Measurements from ENCODE around the gene MNAT1. TPM values are rescaled to one million over a fixed set of nuclear protein-coding genes. Genes with fewer than 3 reads are reported as not detected.

The MNAT1 gene
- total and polyA plus RNA-seq, 2 experiments from 2014 or later, result 51.6 to 85.0 TPM

DNA sequence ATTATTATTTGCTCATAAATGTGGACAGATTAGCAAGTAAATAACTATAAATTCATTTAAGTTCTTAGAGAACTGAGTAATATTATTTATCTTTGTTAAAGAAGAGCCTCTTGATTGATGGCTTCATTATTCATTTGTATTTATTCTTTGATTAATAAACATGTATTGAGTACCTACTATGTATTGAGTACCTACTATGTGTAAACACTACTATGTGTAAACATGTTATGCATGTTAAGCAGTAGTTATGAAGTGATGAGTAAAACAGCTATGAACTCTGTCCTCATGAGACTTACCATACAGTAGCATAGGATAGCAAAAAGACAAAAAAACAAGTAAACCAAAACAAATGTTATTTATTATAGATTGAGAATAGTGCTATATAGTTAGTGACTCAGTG lies 61.9 kb downstream of the MNAT1 start (continued):
- TF ChIP-seq, protein P1, sequence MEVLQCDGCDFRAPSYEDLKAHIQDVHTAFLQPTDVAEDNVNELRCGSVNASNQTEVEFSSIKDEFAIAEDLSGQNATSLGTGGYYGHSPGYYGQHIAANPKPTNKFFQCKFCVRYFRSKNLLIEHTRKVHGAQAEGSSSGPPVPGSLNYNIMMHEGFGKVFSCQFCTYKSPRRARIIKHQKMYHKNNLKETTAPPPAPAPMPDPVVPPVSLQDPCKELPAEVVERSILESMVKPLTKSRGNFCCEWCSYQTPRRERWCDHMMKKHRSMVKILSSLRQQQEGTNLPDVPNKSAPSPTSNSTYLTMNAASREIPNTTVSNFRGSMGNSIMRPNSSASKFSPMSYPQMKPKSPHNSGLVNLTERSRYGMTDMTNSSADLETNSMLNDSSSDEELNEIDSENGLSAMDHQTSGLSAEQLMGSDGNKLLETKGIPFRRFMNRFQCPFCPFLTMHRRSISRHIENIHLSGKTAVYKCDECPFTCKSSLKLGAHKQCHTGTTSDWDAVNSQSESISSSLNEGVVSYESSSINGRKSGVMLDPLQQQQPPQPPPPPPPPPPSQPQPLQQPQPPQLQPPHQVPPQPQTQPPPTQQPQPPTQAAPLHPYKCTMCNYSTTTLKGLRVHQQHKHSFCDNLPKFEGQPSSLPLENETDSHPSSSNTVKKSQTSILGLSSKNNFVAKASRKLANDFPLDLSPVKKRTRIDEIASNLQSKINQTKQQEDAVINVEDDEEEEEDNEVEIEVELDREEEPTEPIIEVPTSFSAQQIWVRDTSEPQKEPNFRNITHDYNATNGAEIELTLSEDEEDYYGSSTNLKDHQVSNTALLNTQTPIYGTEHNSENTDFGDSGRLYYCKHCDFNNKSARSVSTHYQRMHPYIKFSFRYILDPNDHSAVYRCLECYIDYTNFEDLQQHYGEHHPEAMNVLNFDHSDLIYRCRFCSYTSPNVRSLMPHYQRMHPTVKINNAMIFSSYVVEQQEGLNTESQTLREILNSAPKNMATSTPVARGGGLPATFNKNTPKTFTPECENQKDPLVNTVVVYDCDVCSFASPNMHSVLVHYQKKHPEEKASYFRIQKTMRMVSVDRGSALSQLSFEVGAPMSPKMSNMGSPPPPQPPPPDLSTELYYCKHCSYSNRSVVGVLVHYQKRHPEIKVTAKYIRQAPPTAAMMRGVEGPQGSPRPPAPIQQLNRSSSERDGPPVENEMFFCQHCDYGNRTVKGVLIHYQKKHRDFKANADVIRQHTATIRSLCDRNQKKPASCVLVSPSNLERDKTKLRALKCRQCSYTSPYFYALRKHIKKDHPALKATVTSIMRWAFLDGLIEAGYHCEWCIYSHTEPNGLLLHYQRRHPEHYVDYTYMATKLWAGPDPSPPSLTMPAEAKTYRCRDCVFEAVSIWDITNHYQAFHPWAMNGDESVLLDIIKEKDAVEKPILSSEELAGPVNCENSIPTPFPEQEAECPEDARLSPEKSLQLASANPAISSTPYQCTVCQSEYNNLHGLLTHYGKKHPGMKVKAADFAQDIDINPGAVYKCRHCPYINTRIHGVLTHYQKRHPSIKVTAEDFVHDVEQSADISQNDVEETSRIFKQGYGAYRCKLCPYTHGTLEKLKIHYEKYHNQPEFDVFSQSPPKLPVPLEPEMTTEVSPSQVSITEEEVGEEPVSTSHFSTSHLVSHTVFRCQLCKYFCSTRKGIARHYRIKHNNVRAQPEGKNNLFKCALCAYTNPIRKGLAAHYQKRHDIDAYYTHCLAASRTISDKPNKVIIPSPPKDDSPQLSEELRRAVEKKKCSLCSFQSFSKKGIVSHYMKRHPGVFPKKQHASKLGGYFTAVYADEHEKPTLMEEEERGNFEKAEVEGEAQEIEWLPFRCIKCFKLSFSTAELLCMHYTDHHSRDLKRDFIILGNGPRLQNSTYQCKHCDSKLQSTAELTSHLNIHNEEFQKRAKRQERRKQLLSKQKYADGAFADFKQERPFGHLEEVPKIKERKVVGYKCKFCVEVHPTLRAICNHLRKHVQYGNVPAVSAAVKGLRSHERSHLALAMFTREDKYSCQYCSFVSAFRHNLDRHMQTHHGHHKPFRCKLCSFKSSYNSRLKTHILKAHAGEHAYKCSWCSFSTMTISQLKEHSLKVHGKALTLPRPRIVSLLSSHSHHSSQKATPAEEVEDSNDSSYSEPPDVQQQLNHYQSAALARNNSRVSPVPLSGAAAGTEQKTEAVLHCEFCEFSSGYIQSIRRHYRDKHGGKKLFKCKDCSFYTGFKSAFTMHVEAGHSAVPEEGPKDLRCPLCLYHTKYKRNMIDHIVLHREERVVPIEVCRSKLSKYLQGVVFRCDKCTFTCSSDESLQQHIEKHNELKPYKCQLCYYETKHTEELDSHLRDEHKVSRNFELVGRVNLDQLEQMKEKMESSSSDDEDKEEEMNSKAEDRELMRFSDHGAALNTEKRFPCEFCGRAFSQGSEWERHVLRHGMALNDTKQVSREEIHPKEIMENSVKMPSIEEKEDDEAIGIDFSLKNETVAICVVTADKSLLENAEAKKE (CRISPR knock-in tag; IDR thresholded peaks at IDR 0.05), result no peak

DNA sequence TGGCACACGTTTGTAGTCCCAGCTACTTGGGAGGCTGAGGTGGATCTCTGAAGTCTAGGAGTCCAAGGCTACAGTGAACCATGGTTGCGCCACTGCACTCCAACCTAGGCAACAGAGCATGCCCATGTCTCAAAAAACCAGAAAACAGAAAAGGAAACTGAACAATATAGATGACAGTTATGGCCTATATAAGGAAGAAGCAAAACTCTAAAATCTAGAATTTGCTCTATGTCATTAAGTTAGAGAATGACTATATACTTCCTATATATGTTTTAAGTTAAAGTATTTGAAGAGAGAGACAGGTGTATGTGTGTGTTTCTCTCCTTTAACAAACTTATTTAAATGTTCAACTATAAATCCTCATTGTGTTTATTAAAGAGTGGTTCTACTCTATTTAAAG lies 65.8 kb downstream of the MNAT1 start:
- Mint-ChIP-seq H3K4me3 (no peak overlapping the region), H3K27me3 (ENCODE audit: insufficient read depth, low read depth, poor library complexity) (no peaks in the 10 kb centered on the region), H3K27ac (no peak overlapping the region), H3K36me3 (ENCODE audit: low read depth) (peaks cover 3% of the 10 kb centered on the region; the same call in 1 of the 3 replicates), H3K4me1 (no peaks in the 10 kb centered on the region), H3K9me3 (no peaks in the 10 kb centered on the region)
- no peaks in the 10 kb centered on the region for H3K79me2 ChIP-seq (replicated peaks; ENCODE audit: insufficient read depth)
- no peaks in the 10 kb centered on the region for H3F3A ChIP-seq (replicated peaks; ENCODE audit: low read depth)
- DNase-seq (ENCODE audit: low spot score) (no peak), ATAC-seq (no peak)
- no peak overlapping the region for H2AFZ ChIP-seq
- H3K4me1 ChIP-seq (ENCODE audit: insufficient read depth), result no peaks in the 10 kb centered on the region
- no peak overlapping the region for H3K4me2 ChIP-seq
- H3K36me3 ChIP-seq (ENCODE audit: insufficient read depth), result no peaks in the 10 kb centered on the region
- H3K27me3 ChIP-seq (ENCODE audit: insufficient read depth), result no peaks in the 10 kb centered on the region
- TF ChIP-seq ZNF114 (CRISPR knock-in tag; IDR thresholded peaks at IDR 0.05) (no peak), CREB1 (CRISPR knock-in tag; IDR thresholded peaks at IDR 0.05; ENCODE audit: low read depth) (no peak), NANOG (IDR thresholded peaks at IDR 0.05; ENCODE audit: borderline replicate concordance) (no peak)
- TF ChIP-seq, protein P2, sequence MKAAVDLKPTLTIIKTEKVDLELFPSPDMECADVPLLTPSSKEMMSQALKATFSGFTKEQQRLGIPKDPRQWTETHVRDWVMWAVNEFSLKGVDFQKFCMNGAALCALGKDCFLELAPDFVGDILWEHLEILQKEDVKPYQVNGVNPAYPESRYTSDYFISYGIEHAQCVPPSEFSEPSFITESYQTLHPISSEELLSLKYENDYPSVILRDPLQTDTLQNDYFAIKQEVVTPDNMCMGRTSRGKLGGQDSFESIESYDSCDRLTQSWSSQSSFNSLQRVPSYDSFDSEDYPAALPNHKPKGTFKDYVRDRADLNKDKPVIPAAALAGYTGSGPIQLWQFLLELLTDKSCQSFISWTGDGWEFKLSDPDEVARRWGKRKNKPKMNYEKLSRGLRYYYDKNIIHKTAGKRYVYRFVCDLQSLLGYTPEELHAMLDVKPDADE (IDR thresholded peaks at IDR 0.05), result no peak
- TF ChIP-seq, protein P3, sequence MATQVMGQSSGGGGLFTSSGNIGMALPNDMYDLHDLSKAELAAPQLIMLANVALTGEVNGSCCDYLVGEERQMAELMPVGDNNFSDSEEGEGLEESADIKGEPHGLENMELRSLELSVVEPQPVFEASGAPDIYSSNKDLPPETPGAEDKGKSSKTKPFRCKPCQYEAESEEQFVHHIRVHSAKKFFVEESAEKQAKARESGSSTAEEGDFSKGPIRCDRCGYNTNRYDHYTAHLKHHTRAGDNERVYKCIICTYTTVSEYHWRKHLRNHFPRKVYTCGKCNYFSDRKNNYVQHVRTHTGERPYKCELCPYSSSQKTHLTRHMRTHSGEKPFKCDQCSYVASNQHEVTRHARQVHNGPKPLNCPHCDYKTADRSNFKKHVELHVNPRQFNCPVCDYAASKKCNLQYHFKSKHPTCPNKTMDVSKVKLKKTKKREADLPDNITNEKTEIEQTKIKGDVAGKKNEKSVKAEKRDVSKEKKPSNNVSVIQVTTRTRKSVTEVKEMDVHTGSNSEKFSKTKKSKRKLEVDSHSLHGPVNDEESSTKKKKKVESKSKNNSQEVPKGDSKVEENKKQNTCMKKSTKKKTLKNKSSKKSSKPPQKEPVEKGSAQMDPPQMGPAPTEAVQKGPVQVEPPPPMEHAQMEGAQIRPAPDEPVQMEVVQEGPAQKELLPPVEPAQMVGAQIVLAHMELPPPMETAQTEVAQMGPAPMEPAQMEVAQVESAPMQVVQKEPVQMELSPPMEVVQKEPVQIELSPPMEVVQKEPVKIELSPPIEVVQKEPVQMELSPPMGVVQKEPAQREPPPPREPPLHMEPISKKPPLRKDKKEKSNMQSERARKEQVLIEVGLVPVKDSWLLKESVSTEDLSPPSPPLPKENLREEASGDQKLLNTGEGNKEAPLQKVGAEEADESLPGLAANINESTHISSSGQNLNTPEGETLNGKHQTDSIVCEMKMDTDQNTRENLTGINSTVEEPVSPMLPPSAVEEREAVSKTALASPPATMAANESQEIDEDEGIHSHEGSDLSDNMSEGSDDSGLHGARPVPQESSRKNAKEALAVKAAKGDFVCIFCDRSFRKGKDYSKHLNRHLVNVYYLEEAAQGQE (IDR thresholded peaks at IDR 0.05; ENCODE audit: unreplicated experiment), result no peak
- no peak overlapping the region for H3K4me3 ChIP-seq
- no peaks in the 10 kb centered on the region for H4K20me1 ChIP-seq (replicated peaks; ENCODE audit: insufficient read depth)
- no peaks in the 10 kb centered on the region for H3K9me2 ChIP-seq (ENCODE audit: insufficient read depth)
- H3K27ac ChIP-seq (ENCODE audit: low read depth), result no peak overlapping the region
